Measurements from ENCODE around the gene PIGR. TPM values are rescaled to one million over a fixed set of nuclear protein-coding genes. Genes with fewer than 3 reads are reported as not detected.
"Not testable (repeated sequence)": the region's sequence is repeated elsewhere in the genome, so short reads cannot be mapped to it uniquely, and the experiment has no call there.

The PIGR gene
- total RNA-seq, 2 experiments from 2014 or later, result 0.06 to 0.07 TPM

GRCh38 chr1:206923961-206924557 is 22.2 kb downstream of the PIGR start:
- H3K27ac Mint-ChIP-seq; H3K36me3 Mint-ChIP-seq; ATAC-seq; H3K9me3 Mint-ChIP-seq (ENCODE audit: low read depth); H3K4me3 Mint-ChIP-seq; DNase-seq; H3K4me1 Mint-ChIP-seq; H3K27me3 Mint-ChIP-seq: not testable (repeated sequence)
- CTCF ChIA-PET, result interaction anchor here (0.9 to 4.9 kb wide), 7 partner anchors 11 to 158 kb away, joined by 3 to 63 read pairs (median 22); no protein-coding TSS in a partner anchor

- Mint-ChIP-seq H3K27ac (no peak overlapping the region), H3K4me1 (peaks cover 11% of the 10 kb centered on the region), H3K27me3 (no peaks in the 10 kb centered on the region), H3K9me3 (ENCODE audit: low read depth) (no peaks in the 10 kb centered on the region), H3K36me3 (peaks cover 9% of the 10 kb centered on the region), H3K4me3 (no peak overlapping the region)
- DNase-seq, result peak; percentile 86
- CTCF ChIA-PET, result interaction anchor here (1.0 to 3.8 kb wide), 7 partner anchors 8 to 197 kb away, joined by 3 to 63 read pairs (median 16); no protein-coding TSS in a partner anchor
- peak; percentile 52 for ATAC-seq
Observed at GRCh38 chr1:206923009-206923960, 23.0 kb downstream of the PIGR start.

GRCh38 chr1:206922524-206922923 is 23.7 kb downstream of the PIGR start:
- peaks cover 13% of the 10 kb centered on the region for H3K36me3 Mint-ChIP-seq
- DNase-seq, result no peak
- no peak for ATAC-seq
- no peak overlapping the region for H3K4me3 Mint-ChIP-seq
- no peaks in the 10 kb centered on the region for H3K27me3 Mint-ChIP-seq
- no peak overlapping the region for H3K27ac Mint-ChIP-seq
- peaks cover 18% of the 10 kb centered on the region for H3K4me1 Mint-ChIP-seq
- CTCF ChIA-PET, result interaction anchor here (1.1 to 3.8 kb wide), 10 partner anchors 9 to 288 kb away, joined by 3 to 63 read pairs (median 11); no protein-coding TSS in a partner anchor
- H3K9me3 Mint-ChIP-seq (ENCODE audit: low read depth), result no peaks in the 10 kb centered on the region

- ATAC-seq, result peak; percentile 34
- Mint-ChIP-seq H3K4me3 (no peak within 1 kb of the TSS), H3K36me3 (peaks cover 13% of the 10 kb centered on the region), H3K27ac (no peak within 1 kb of the TSS), H3K9me3 (ENCODE audit: low read depth) (no peaks in the 10 kb centered on the region), H3K4me1 (peaks cover 24% of the 10 kb centered on the region), H3K27me3 (no peaks in the 10 kb centered on the region)
- DNase-seq, result peak; percentile 76
- CTCF ChIA-PET, result interaction anchor here (0.9 to 3.8 kb wide), 16 partner anchors 9 to 287 kb away, joined by 3 to 63 read pairs (median 5); partner anchors contain the start of gene IL20
Observed at GRCh38 chr1:206921772-206922265, 24.4 kb downstream of the PIGR start, which contains the start of gene FCMR. Gene FCMR, minus strand, starts transcription at chr1:206921941. Its CDS starts 87 bp downstream, at chr1:206921854.

- Mint-ChIP-seq H3K4me3 (peak overlapping the region; percentile 2), H3K9me3 (ENCODE audit: low read depth) (no peaks in the 10 kb centered on the region), H3K36me3 (peaks cover 15% of the 10 kb centered on the region), H3K27me3 (no peaks in the 10 kb centered on the region), H3K27ac (peak overlapping the region; percentile 10), H3K4me1 (peaks cover 41% of the 10 kb centered on the region)
- CTCF ChIA-PET, result interaction anchor here (1.1 to 5.8 kb wide), 11 partner anchors 9 to 192 kb away, joined by 3 to 30 read pairs (median 7); partner anchors contain the start of gene IL20
- DNase-seq (no peak), ATAC-seq (no peak)
Observed at GRCh38 chr1:206918076-206918475, 28.2 kb downstream of the PIGR start.

GRCh38 chr1:206916000-206916709 is 30.1 kb downstream of the PIGR start:
- Mint-ChIP-seq H3K36me3 (peaks cover 18% of the 10 kb centered on the region), H3K4me1 (peaks cover 49% of the 10 kb centered on the region), H3K27me3 (no peaks in the 10 kb centered on the region), H3K27ac (no peak overlapping the region), H3K9me3 (ENCODE audit: low read depth) (no peaks in the 10 kb centered on the region), H3K4me3 (no peak overlapping the region)
- ATAC-seq (no peak), DNase-seq (no peak)
- CTCF ChIA-PET, result interaction anchor here (0.7 to 5.8 kb wide), 12 partner anchors 9 to 194 kb away, joined by 3 to 79 read pairs (median 6); no protein-coding TSS in a partner anchor

- H3K36me3 Mint-ChIP-seq, result peaks cover 12% of the 10 kb centered on the region
- ATAC-seq, result no peak
- no peak for DNase-seq
- H3K9me3 Mint-ChIP-seq (ENCODE audit: low read depth), result no peaks in the 10 kb centered on the region
- CTCF ChIA-PET, result interaction anchor here (0.7 to 5.8 kb wide), 14 partner anchors 11 to 280 kb away, joined by 3 to 145 read pairs (median 12); partner anchors contain the start of gene DYRK3
- H3K27me3 Mint-ChIP-seq, result no peaks in the 10 kb centered on the region
- no peak overlapping the region for H3K27ac Mint-ChIP-seq
- H3K4me3 Mint-ChIP-seq, result no peak overlapping the region
- H3K4me1 Mint-ChIP-seq, result peaks cover 49% of the 10 kb centered on the region
Observed at GRCh38 chr1:206915030-206915735, 31.1 kb downstream of the PIGR start.

GRCh38 chr1:206913766-206914537 is 32.3 kb downstream of the PIGR start:
- Mint-ChIP-seq H3K27me3 (peaks cover under 1% of the 10 kb centered on the region), H3K4me3 (no peak overlapping the region), H3K27ac (no peak overlapping the region), H3K36me3 (peaks cover 9% of the 10 kb centered on the region), H3K4me1 (peaks cover 42% of the 10 kb centered on the region), H3K9me3 (ENCODE audit: low read depth) (no peaks in the 10 kb centered on the region)
- CTCF ChIA-PET, result interaction anchor here (0.8 to 5.1 kb wide), 13 partner anchors 8 to 279 kb away, joined by 3 to 145 read pairs (median 34); partner anchors contain the start of genes DYRK3 and FCMR
- DNase-seq (no peak), ATAC-seq (no peak)

- Mint-ChIP-seq H3K27me3 (peaks cover 4% of the 10 kb centered on the region), H3K9me3 (ENCODE audit: low read depth) (no peaks in the 10 kb centered on the region), H3K27ac (no peak overlapping the region), H3K36me3 (peaks cover 9% of the 10 kb centered on the region), H3K4me3 (no peak overlapping the region), H3K4me1 (peaks cover 40% of the 10 kb centered on the region)
- peak; percentile 53 for ATAC-seq
- CTCF ChIA-PET, result interaction anchor here (0.6 to 5.1 kb wide), 69 partner anchors 9 to 305 kb away, joined by 3 to 145 read pairs (median 4); partner anchors contain the start of genes DYRK3, FCMR, IL20 and IL24
- peak; percentile 79 for DNase-seq
Observed at GRCh38 chr1:206912445-206913095, 33.7 kb downstream of the PIGR start.

GRCh38 chr1:206911064-206911663 is 35.1 kb downstream of the PIGR start:
- H3K4me3 Mint-ChIP-seq, result no peak overlapping the region
- peak; percentile 54 for DNase-seq
- CTCF ChIA-PET, result interaction anchor here (0.7 to 5.1 kb wide), 34 partner anchors 9 to 280 kb away, joined by 3 to 145 read pairs (median 10); partner anchors contain the start of genes FCMR, IL20 and IL24
- H3K27me3 Mint-ChIP-seq, result peaks cover 4% of the 10 kb centered on the region
- H3K27ac Mint-ChIP-seq, result no peak overlapping the region
- H3K36me3 Mint-ChIP-seq, result peaks cover 11% of the 10 kb centered on the region
- ATAC-seq, result peak; percentile 42
- peaks cover 33% of the 10 kb centered on the region for H3K4me1 Mint-ChIP-seq
- H3K9me3 Mint-ChIP-seq (ENCODE audit: low read depth), result no peaks in the 10 kb centered on the region

Measured in activated CD8-positive, alpha-beta memory T cell treated with anti-CD3 and anti-CD28 coated beads, Interleukin-2, amount 10 ng/mL, durations not matched to agents 7 days and 5 days (primary cell).